Activated naive CD4-positive, alpha-beta T cell treated with anti-CD3 and anti-CD28 coated beads, Interleukin-2, amount 10 ng/mL, durations not matched to agents 7 days and 5 days (primary cell): ENCODE measurements around the gene EPB41L5.
"Not testable (repeated sequence)": the region's sequence is repeated elsewhere in the genome, so short reads cannot be mapped to it uniquely, and the experiment has no call there.

Source experiments
- CTCF ChIA-PET: fragments of 350-600 bp; sonication (Branson Sonifier 250); formaldehyde crosslinking; loops from one replicate; lab custom pipeline; 2021; ENCODE audit warnings: antibody characterized with exemption; lab: Charles Lee
- DNase-seq: peaks from one replicate; pipeline ENCODE4 v3.0.0-alpha.2; 2020
- H3K27ac Mint-ChIP-seq: one replicate; pipeline ENCODE4 v1.8.0; 2021; ENCODE audit warnings: mild to moderate bottlenecking, moderate library complexity, mixed read lengths
- H3K27me3 Mint-ChIP-seq: one replicate; pipeline ENCODE4 v1.8.0; 2021; ENCODE audit warnings: mild to moderate bottlenecking, mixed read lengths
- H3K36me3 Mint-ChIP-seq: one replicate; pipeline ENCODE4 v1.8.0; 2021; ENCODE audit warnings: mixed read lengths
- H3K4me1 Mint-ChIP-seq: one replicate; pipeline ENCODE4 v1.8.0; 2021; ENCODE audit warnings: mixed read lengths
- H3K4me3 Mint-ChIP-seq: one replicate; pipeline ENCODE4 v1.8.0; 2021; ENCODE audit warnings: mild to moderate bottlenecking, moderate library complexity, mixed read lengths
- H3K9me3 Mint-ChIP-seq: one replicate; pipeline ENCODE4 v1.8.0; 2021; ENCODE audit warnings: mixed read lengths

EPB41L5 gene

DNA sequence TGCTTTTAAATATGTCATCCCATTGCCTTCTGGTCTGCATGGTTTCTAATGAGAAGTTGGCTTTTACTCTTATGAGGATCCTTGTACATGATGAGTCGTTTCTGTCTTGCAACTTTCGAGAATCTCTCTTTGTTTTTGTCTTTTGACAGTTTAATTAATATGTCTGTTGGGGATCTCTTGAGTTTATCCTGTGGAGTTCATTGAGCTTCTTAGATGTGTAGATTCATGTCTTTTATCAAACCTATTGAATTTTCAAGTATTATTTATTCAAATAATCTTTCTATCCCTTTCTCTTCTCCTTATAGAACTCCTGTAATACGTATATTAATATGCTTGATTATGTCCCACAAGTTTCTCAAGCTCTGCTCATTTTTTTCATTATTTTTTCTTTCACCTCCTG, 142.4 kb downstream of the EPB41L5 start:
- CTCF ChIA-PET, result interaction anchor here (1.2 kb wide), 1 partner anchor 45 kb away, joined by 3 read pairs; no protein-coding TSS in a partner anchor
- Mint-ChIP-seq H3K4me3 (no peak overlapping the region), H3K9me3 (peaks cover 28% of the 10 kb centered on the region), H3K4me1 (no peaks in the 10 kb centered on the region), H3K27ac (no peak overlapping the region), H3K27me3 (no peaks in the 10 kb centered on the region), H3K36me3 (peaks cover 33% of the 10 kb centered on the region)
- no peak for DNase-seq

DNA sequence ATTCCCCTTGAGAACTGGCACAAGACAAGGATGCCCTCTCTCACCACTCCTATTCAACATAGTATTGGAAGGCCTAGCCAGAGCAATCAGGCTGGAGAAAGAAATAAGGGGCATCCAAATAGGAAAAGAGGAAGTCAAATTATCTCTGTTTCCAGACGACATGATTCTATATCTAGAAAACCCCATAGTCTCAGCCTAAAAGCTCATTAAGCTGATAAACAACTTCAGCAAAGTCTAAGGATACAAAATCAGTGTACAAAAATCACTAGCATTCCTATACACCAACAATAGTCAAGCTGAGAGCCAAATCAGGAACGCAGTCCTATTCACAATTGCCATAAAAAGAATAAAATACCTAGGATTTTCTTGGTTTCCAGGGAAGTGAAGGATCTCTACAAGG, 145.8 kb downstream of the EPB41L5 start:
- not testable (repeated sequence) for DNase-seq, H3K27me3 Mint-ChIP-seq, H3K4me1 Mint-ChIP-seq, H3K4me3 Mint-ChIP-seq, H3K27ac Mint-ChIP-seq
- Mint-ChIP-seq H3K36me3 (peaks cover 35% of the 10 kb centered on the region), H3K9me3 (peaks cover 19% of the 10 kb centered on the region)
- CTCF ChIA-PET, result interaction anchor here (1.7 kb wide), 1 partner anchor 18 kb away, joined by 5 read pairs; no protein-coding TSS in a partner anchor

DNA sequence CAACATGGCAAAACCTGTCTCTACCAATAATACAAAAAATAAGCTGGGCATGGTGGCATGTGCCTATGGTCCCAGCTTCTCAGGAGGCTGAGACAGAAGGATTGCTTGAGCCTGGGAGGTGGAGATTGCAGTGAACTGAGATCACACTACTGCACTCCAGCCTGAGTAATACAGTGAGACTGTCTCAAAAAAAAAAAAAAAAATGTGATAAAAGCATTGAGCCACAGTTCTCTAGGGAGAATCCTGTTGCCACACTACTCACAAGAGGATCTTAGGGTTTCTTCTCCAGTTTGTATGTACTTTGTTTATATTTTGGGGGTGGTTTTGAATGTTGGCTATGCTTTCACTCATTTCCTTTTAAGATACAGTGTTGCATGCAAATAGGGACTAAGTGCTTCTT, 148.3 kb downstream of the EPB41L5 start:
- Mint-ChIP-seq H3K4me3 (no peak overlapping the region), H3K4me1 (no peaks in the 10 kb centered on the region), H3K27ac (no peak overlapping the region), H3K27me3 (no peaks in the 10 kb centered on the region), H3K36me3 (peaks cover 31% of the 10 kb centered on the region), H3K9me3 (peaks cover 14% of the 10 kb centered on the region)
- no peak for DNase-seq
- CTCF ChIA-PET, result no interaction called here

DNA sequence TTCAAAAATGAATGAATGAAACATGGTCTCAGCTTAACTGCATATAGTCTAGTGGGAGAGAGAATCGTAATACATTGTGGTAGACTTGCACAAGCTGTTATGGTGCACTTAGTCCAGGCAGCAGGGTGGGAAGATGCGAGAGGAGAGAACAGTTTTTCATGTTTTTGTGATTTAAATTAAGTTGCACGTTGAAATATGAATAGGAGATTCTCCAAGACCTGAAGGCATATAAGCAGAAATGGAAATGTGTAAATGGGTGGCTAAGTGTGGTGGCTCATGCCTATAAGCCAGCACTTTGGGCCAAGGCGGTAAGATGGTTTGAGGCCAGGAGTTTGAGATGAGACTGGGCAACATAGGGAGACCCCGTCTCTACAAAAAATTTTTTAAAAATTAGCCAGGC, 149.8 kb downstream of the EPB41L5 start:
- H3K27me3 Mint-ChIP-seq, result no peaks in the 10 kb centered on the region
- no peak overlapping the region for H3K4me3 Mint-ChIP-seq
- no peak for DNase-seq
- no peaks in the 10 kb centered on the region for H3K4me1 Mint-ChIP-seq
- CTCF ChIA-PET, result no interaction called here
- H3K9me3 Mint-ChIP-seq, result peaks cover 2% of the 10 kb centered on the region
- H3K27ac Mint-ChIP-seq, result no peak overlapping the region
- H3K36me3 Mint-ChIP-seq, result peaks cover 22% of the 10 kb centered on the region

DNA sequence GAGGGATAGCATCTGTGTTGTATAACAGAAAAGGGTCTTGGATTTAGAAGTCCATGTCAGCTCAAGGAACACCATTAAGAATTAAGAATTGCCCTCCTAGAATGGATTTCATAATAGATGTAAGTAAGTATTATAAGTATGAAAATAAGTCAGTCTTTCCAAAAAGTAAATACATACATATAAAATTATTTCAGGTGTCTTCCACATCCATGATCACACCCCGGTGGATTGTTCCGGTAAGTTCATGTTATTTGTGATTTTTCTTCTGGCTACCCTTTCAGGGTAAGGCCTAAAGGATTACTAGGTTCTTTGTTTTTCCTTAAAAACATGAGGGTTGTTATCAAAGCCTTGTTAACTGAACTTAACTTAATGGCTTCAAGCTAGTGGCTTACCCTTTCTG, 154.4 kb downstream of the EPB41L5 start:
- Mint-ChIP-seq H3K27ac (no peak overlapping the region), H3K27me3 (no peaks in the 10 kb centered on the region), H3K4me3 (no peak overlapping the region), H3K9me3 (no peaks in the 10 kb centered on the region), H3K36me3 (peaks cover 46% of the 10 kb centered on the region), H3K4me1 (no peaks in the 10 kb centered on the region)
- no peak for DNase-seq
- CTCF ChIA-PET, result interaction anchor here (1.1 to 3.1 kb wide), 3 partner anchors 10 to 58 kb away, joined by 3 to 13 read pairs (median 4); no protein-coding TSS in a partner anchor

DNA sequence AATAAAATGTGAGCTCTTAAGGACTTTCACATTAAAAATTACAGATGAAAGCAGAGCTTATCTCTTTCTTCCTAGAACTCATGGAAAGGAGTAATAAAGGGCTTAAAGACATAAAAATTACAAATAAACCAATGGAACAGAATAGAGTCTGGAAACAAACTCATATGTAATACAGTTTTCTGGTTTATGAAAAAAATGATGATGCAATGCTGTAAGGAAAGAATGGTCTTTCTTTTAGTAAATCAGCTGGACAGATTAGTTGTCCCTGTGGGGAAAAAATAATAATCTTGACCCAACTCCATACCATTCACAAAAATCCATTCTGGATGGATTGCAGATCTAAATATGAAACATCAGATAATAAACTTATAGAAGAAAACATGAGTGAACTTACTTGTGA, 156.1 kb downstream of the EPB41L5 start:
- CTCF ChIA-PET, result interaction anchor here (1.2 to 3.1 kb wide), 2 partner anchors 59 to 144 kb away, joined by 3 to 13 read pairs; no protein-coding TSS in a partner anchor
- Mint-ChIP-seq H3K27me3 (no peaks in the 10 kb centered on the region), H3K9me3 (no peaks in the 10 kb centered on the region), H3K4me1 (no peaks in the 10 kb centered on the region), H3K4me3 (no peak overlapping the region), H3K27ac (no peak overlapping the region), H3K36me3 (peaks cover 49% of the 10 kb centered on the region)
- DNase-seq, result no peak

DNA sequence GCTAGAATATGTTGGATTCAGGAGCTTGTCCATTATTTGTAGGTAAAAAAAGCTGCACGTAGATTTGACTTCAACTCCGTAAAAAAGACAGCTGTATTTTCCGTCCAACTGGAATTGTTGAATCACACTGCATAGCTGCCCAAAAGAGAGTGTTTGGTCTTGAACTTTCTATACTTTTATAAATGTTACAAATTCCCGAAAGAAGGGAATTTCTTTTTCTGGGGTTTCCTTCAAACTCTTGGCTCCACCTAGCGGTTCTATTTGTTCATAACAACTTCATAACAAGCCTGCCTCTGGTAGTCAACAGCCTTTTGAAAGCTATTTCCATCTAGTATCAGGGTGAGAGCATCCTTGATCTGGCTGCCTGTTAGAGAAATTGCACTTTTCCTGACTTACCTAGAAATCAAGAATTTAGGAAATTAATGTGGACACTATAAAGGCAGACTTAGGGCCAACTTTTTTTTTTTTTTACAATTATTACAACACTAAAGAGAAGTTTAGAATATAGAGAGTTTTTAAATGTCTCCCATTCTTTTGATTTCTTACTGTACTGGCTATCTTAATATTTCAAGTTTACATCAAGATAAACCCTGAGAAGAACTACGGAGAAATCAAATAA, 162.2 kb downstream of the EPB41L5 start:
- H3K27me3 Mint-ChIP-seq, result no peaks in the 10 kb centered on the region
- H3K4me3 Mint-ChIP-seq, result no peak overlapping the region
- peaks cover 39% of the 10 kb centered on the region for H3K36me3 Mint-ChIP-seq
- H3K27ac Mint-ChIP-seq, result peak overlapping the region; percentile 50
- CTCF ChIA-PET, result interaction anchor here (0.6 to 6.4 kb wide), 41 partner anchors 9 to 533 kb away, joined by 3 to 74 read pairs (median 5); partner anchors contain the start of genes EPB41L5 and PTPN4
- no peak for DNase-seq
- no peaks in the 10 kb centered on the region for H3K9me3 Mint-ChIP-seq
- H3K4me1 Mint-ChIP-seq, result peaks cover 50% of the 10 kb centered on the region

DNA sequence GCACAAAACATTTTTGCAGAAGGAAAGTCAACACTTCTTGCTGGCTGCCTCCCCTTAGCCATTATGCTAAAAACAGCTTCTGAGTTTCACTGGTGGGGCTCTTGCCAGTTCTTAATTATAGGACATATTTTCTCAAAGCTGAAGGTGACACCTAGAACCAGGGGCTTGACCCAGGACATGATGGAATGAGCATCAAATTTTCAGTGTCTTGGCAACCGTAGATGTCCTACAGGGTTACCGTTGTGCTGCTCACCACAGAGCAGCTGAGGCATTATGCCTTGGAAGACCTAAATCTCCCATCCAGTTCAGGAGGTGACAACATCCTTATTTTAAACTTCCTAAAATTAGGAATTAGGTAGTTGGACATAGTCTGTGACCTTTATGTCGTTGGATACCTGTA, 163.6 kb downstream of the EPB41L5 start:
- peaks cover 59% of the 10 kb centered on the region for H3K4me1 Mint-ChIP-seq
- no peaks in the 10 kb centered on the region for H3K27me3 Mint-ChIP-seq
- H3K27ac Mint-ChIP-seq, result peak overlapping the region; percentile 97
- no peaks in the 10 kb centered on the region for H3K9me3 Mint-ChIP-seq
- CTCF ChIA-PET, result interaction anchor here (0.6 to 6.4 kb wide), 32 partner anchors 8 to 535 kb away, joined by 3 to 74 read pairs (median 4); partner anchors contain the start of genes PTPN4 and RALB
- DNase-seq, result no peak
- H3K36me3 Mint-ChIP-seq, result peaks cover 28% of the 10 kb centered on the region
- peak overlapping the region; percentile 88 for H3K4me3 Mint-ChIP-seq

DNA sequence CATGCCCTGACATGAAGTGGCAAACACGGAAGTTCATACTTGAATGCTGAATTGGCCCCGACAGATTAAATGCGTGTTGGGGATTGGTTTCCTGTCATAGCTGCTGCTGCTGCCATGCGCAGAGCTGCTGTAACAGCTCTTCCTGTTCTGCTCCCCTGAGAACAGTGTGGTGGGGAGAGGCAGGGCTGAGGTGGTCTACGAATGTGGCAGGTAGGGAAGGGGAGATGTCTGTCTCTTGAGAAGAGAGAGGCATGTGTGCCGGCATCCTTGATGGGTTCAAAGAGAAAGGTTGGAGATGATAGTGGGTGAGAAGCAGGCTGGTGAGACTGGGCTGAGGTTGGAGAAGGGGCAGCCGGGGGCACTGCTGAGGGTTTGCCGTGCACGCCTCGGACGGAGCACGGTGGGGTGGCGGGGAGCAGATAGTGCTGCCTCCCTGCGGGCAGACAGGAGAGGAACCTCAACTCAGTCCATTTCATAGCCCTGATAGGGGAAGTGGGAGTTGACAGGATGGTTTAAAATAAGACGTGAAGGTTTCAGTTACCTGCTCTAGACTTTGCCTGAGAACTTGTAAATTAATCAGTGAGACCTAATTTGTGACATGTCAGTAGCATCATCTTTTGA, 164.2 kb downstream of the EPB41L5 start:
- CTCF ChIA-PET, result interaction anchor here (0.6 to 6.4 kb wide), 28 partner anchors 7 to 535 kb away, joined by 3 to 74 read pairs (median 6); partner anchors contain the start of genes PTPN4 and RALB
- Mint-ChIP-seq H3K4me3 (peak overlapping the region; percentile 88), H3K9me3 (no peaks in the 10 kb centered on the region), H3K27ac (peak overlapping the region; percentile 97), H3K36me3 (peaks cover 28% of the 10 kb centered on the region), H3K27me3 (no peaks in the 10 kb centered on the region), H3K4me1 (peaks cover 65% of the 10 kb centered on the region)
- DNase-seq, result peak; percentile 86

DNA sequence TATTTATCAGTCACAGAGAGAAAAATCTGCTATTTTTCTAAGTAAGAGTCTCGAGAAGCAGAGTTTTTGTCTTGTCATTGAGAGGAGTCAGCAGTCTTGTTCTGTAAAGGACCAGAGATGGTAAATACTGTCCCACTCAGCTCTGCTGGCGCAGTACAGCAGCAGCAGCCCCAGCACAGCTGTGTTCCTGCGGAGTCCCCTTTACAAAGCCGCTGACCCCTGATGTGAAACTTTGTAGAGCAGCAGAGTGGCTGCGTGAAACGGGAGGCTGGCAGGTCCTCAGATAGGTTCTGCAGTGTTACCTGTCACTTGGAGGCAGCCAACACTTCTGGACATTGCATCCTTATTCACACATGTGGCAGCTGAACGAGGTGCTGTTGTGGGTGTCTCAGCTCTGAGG, 165.1 kb downstream of the EPB41L5 start:
- H3K27ac Mint-ChIP-seq, result peak overlapping the region; percentile 97
- peaks cover 72% of the 10 kb centered on the region for H3K4me1 Mint-ChIP-seq
- no peak for DNase-seq
- CTCF ChIA-PET, result interaction anchor here (0.6 to 6.4 kb wide), 8 partner anchors 10 to 536 kb away, joined by 3 to 74 read pairs (median 9); no protein-coding TSS in a partner anchor
- H3K4me3 Mint-ChIP-seq, result peak overlapping the region; percentile 88
- H3K36me3 Mint-ChIP-seq, result peaks cover 23% of the 10 kb centered on the region
- H3K27me3 Mint-ChIP-seq, result no peaks in the 10 kb centered on the region
- H3K9me3 Mint-ChIP-seq, result no peaks in the 10 kb centered on the region

DNA sequence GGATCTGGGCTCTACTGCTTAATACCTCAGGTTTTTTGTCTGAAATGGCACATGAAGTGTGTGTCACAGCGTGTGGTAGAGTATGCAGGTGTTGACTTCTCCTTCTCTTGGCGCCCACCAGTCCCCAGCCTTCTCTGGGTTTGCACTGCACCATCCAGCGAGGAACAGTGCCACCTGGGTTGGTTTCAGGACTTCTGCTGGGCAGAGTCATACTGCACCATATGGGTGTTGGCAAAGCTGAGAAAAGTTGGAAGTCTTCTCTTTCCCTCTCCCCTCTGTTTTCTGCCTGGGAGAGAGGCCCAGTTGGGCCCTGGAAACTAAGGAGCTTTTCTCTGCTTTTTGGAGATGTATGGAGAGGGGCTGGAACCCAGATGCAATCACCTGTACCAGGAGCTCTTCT, 166.5 kb downstream of the EPB41L5 start:
- H3K4me1 Mint-ChIP-seq, result peaks cover 79% of the 10 kb centered on the region
- no peak overlapping the region for H3K4me3 Mint-ChIP-seq
- DNase-seq, result no peak
- no peaks in the 10 kb centered on the region for H3K9me3 Mint-ChIP-seq
- H3K27ac Mint-ChIP-seq, result peak overlapping the region; percentile 62
- no peaks in the 10 kb centered on the region for H3K27me3 Mint-ChIP-seq
- H3K36me3 Mint-ChIP-seq, result peaks cover 28% of the 10 kb centered on the region
- CTCF ChIA-PET, result interaction anchor here (6.4 kb wide), 1 partner anchor 134 kb away, joined by 74 read pairs; no protein-coding TSS in a partner anchor

DNA sequence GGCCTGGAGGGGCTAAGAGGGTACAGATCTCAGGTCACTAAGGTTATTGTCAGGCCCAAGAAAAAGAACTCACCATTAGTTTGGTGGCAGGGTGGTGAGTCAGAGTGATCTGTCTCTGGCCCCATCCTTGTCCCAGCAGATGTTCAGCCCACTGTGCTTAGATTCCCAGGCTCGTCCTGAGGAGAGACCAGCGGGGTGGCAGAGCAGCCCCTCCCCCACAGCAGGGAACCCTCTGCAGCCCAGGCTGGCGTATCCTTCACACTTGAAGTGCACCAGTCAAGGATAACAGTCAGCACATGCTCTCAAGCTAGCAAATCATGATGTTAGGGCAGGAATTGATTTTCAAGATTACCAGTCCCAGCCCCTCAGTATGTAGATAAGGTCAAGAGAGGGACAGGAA, 167.2 kb downstream of the EPB41L5 start:
- Mint-ChIP-seq H3K4me1 (peaks cover 76% of the 10 kb centered on the region), H3K27ac (no peak overlapping the region), H3K9me3 (no peaks in the 10 kb centered on the region), H3K36me3 (peaks cover 27% of the 10 kb centered on the region), H3K4me3 (no peak overlapping the region), H3K27me3 (no peaks in the 10 kb centered on the region)
- no peak for DNase-seq
- CTCF ChIA-PET, result interaction anchor here (6.4 kb wide), 1 partner anchor 133 kb away, joined by 74 read pairs; no protein-coding TSS in a partner anchor

DNA sequence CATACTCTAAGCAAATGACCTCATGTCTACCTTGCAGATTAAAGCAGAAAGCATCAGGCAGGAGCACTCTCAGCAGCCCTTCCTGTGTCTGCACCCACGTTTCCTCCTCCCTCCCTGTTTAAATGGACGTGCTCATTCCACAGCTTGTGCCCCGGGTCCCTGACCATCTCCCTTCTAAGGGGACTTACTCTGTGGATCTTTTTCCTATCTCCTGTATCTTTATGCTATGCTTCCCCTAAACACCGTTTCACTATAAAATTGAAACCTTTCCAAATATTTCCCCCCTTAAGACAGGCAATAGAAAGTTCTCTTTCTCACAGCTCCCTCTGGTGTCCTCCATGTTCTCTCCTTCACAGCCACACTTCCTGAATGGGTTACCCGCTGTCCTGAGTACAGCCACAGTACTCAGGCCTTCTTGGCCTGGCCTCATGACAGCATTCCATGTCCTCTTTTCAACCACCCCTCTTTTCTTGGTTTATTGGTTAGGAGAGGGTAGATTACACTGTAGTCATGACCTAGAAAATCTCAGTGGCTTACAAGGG, 169.2 kb downstream of the EPB41L5 start:
- no peak for DNase-seq
- CTCF ChIA-PET, result interaction anchor here (0.7 to 1.5 kb wide), 5 partner anchors 38 to 540 kb away, joined by 3 to 7 read pairs (median 4); no protein-coding TSS in a partner anchor
- Mint-ChIP-seq H3K27ac (peak overlapping the region; percentile 83), H3K36me3 (peaks cover 29% of the 10 kb centered on the region), H3K27me3 (no peaks in the 10 kb centered on the region), H3K4me1 (peaks cover 58% of the 10 kb centered on the region), H3K9me3 (no peaks in the 10 kb centered on the region), H3K4me3 (peak overlapping the region; percentile 21)

DNA sequence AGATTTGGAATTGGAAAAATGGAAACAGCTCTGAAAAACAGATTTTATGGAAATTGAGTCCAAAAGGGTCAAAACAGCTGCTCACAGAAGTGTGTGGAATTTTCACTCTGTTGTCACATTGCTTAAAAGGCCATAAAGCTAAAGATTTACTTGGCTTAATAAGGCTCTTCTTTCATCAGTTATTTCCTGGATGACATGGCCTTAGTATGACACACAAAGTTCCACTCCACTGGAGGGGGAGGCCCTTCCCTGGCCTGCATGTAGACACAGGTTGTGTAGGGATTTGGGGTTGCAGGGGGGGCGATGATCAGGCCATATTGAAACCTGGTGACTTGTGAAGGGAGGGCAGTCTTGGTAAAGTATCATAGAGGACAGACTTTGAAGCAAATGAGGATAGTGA, 176.3 kb downstream of the EPB41L5 start:
- DNase-seq, result no peak
- Mint-ChIP-seq H3K9me3 (peaks cover 15% of the 10 kb centered on the region), H3K27ac (no peak overlapping the region), H3K36me3 (peaks cover 26% of the 10 kb centered on the region), H3K27me3 (no peaks in the 10 kb centered on the region), H3K4me1 (peaks cover 2% of the 10 kb centered on the region), H3K4me3 (no peak overlapping the region)
- CTCF ChIA-PET, result interaction anchor here (0.9 kb wide), 1 partner anchor 366 kb away, joined by 3 read pairs; no protein-coding TSS in a partner anchor
